SJSA1 (cell line): ENCODE results near the gene AGPAT3. TPM values are rescaled to one million over a fixed set of nuclear protein-coding genes. Genes with fewer than 3 reads are reported as not detected.
A peak's percentile ranks its signal among the peaks of the same experiment; 100 is the strongest.

ENCODE experiments used
- DNase-seq, 2 experiments: peaks; one replicate each; pipeline ENCODE4 v3.0.0-alpha.2; 2015 to 2020; ENCODE audit warnings: low spot score in 2 of 2, low read depth in 1 of 2
- H3K27ac ChIP-seq: fragments of 250-450 bp; sonication (Bioruptor Pico); 2 replicates; pipeline ENCODE4 v1.5.1; 2020; ENCODE audit warnings: mild to moderate bottlenecking, moderate library complexity
- H3K27me3 ChIP-seq: fragments of 250-450 bp; sonication (Bioruptor Pico); replicated peaks from 2 replicates; pipeline ENCODE4 v1.5.1; 2020; ENCODE audit warnings: mild to moderate bottlenecking, moderate library complexity
- H3K36me3 ChIP-seq: fragments of 250-450 bp; sonication (Bioruptor Pico); 2 replicates; pipeline ENCODE4 v1.5.1; 2020; ENCODE audit warnings: mild to moderate bottlenecking
- H3K4me1 ChIP-seq: fragments of 250-450 bp; sonication (Bioruptor Pico); replicated peaks from 2 replicates; pipeline ENCODE4 v1.6.1; 2021; ENCODE audit warnings: mild to moderate bottlenecking
- H3K4me3 ChIP-seq: fragments of 250-450 bp; sonication (Bioruptor Pico); 2 replicates; pipeline ENCODE4 v1.5.1; 2020; ENCODE audit warnings: mild to moderate bottlenecking
- H3K9me3 ChIP-seq: fragments of 250-450 bp; sonication (Bioruptor Pico); replicated peaks from 2 replicates; pipeline ENCODE4 v1.5.1; 2020; ENCODE audit warnings: mild to moderate bottlenecking
- total RNA-seq: library from RNA; depleted of rRNA; stranded (reverse); fragments of >200 nt; shearing (Covaris generic); gene quantifications from 2 replicates; pipeline ENCODE4 v1.2.3, GENCODE V29; 2014

AGPAT3 gene
- total RNA-seq, 1 experiment from 2014 or later = 66.9 TPM

DNA sequence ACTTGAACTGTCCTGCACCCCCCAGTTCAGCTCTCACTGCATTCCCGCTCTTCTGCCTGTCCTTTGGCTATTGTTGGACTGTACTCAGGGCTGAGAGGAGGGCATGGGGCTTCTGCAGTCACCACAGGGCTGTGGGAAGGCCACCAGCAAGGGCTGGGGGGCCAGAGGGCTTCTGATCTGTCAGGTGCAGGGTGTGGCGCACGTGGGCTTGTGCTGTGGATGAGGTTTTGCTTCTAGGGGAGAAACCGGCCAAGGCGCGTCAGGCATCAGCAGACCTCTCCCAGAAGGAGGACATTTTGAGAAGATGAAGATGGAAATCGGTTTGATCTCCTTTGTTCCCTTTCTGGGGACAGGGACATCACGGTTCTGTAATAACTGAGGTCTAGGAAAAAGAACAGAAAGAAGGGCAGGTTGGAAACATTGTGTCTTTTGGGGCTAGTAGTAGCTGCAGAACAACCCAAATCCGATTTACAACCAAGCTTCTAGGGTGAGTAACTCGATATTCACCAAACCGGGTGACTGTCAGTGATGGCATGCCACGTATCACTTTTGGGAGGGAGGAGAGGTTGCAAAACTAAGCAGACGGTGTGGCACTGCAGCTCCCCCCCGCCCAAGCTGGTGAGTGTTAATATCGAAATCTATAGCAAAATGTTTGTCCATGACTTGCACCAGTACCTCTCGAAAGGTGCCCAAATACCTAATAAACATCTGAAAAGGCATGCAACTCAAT is 40.9 kb downstream of the AGPAT3 start:
- H3K4me3 ChIP-seq = no peak overlapping the region
- no peaks in the 10 kb centered on the region for H3K27me3 ChIP-seq
- H3K27ac ChIP-seq = peak overlapping the region; percentile 68
- no peaks in the 10 kb centered on the region for H3K9me3 ChIP-seq
- no peak for DNase-seq
- peaks cover 42% of the 10 kb centered on the region for H3K36me3 ChIP-seq
- H3K4me1 ChIP-seq = peaks cover 40% of the 10 kb centered on the region

DNA sequence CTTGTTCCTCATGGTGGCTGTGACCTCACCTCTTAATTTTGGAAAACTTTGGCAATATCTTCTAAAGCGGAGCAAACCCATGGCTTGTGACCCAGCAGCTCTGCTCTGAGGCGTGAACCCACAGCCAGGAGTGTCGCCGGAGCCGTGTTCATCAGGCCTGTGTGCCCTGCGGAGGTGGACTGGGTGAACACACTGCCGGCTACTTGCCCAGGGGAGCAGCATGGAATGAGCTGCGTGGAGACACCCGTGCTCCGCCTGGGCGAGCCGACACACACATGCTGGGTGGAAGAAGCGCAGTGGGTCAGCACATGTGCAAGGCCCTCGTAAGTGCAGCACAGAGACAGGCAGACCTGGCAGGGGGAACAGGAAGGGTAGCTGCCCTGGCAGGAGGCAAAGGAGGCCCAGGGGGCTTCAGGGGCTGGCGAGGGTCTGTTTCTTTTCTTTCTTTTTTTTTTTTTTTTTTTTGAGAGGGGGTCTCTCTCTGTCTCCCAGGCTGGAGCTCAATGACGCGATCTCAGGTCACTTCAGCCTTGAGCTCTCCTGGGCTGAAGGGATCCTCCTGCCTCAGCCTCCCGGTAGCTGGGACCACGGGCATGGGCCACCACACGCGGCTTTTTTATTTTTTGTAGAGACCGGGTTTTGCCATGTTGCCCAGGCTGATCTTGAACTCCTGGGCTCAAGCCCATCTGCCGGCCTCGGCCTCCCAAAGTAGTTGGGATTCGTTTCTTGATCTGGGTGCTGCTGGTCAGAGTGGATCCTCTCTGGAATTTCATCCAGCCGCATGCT is 41.8 kb downstream of the AGPAT3 start:
- Histone ChIP-seq H3K36me3 (peaks cover 49% of the 10 kb centered on the region), H3K4me3 (no peak overlapping the region), H3K4me1 (peaks cover 40% of the 10 kb centered on the region), H3K27ac (no peak overlapping the region; the same call in 1 of the 2 replicates), H3K27me3 (no peaks in the 10 kb centered on the region), H3K9me3 (no peaks in the 10 kb centered on the region; the same call in none of the 2 replicates)
- no peak for DNase-seq

DNA sequence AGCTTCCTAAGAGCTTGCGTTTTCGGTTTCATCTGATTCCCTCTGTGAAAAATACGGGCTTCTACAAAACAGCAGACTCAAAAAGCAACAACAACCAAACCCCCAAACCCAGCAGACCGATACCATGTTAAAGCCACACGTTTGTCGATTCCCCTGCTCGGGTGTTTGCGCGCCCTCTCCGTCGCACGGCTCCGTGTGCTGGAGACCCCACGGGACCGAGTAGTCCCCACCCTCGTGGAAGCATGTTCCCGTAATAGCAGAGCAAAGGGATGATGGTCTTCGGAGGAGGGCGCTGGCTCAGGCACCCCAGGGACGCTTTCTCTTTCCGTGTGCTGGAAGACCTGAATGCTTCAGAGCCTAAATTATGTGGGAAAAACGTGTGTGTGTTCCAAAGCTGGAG is 42.7 kb downstream of the AGPAT3 start:
- no peaks in the 10 kb centered on the region for H3K27me3 ChIP-seq
- DNase-seq = no peak
- H3K4me3 ChIP-seq = no peak overlapping the region
- no peaks in the 10 kb centered on the region; the same call in none of the 2 replicates for H3K9me3 ChIP-seq
- H3K36me3 ChIP-seq = peaks cover 57% of the 10 kb centered on the region
- H3K27ac ChIP-seq = no peak overlapping the region
- H3K4me1 ChIP-seq = peaks cover 40% of the 10 kb centered on the region

DNA sequence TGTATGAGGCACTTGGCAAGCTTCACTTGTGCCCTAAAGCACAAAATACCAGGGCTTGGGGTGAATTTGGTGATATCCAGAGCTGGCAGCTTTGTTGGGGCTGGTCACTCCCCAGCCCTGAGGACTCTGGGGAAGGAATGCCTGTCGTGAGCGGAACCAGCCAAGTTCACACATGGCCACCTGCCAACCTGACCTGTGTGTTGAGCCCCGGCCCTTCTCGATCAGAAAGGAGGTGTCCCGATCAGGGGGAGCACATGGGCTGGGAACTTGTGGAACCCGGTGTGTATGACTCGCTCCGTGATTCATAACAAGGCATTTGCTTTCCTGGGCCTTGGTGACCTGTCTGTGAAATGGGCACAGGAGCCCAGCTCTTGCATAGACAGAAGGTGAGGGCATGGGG is 43.1 kb downstream of the AGPAT3 start:
- Histone ChIP-seq H3K4me3 (no peak overlapping the region), H3K4me1 (peaks cover 36% of the 10 kb centered on the region), H3K9me3 (no peaks in the 10 kb centered on the region; the same call in none of the 2 replicates), H3K27ac (no peak overlapping the region), H3K36me3 (peaks cover 60% of the 10 kb centered on the region), H3K27me3 (no peaks in the 10 kb centered on the region)
- no peak for DNase-seq

DNA sequence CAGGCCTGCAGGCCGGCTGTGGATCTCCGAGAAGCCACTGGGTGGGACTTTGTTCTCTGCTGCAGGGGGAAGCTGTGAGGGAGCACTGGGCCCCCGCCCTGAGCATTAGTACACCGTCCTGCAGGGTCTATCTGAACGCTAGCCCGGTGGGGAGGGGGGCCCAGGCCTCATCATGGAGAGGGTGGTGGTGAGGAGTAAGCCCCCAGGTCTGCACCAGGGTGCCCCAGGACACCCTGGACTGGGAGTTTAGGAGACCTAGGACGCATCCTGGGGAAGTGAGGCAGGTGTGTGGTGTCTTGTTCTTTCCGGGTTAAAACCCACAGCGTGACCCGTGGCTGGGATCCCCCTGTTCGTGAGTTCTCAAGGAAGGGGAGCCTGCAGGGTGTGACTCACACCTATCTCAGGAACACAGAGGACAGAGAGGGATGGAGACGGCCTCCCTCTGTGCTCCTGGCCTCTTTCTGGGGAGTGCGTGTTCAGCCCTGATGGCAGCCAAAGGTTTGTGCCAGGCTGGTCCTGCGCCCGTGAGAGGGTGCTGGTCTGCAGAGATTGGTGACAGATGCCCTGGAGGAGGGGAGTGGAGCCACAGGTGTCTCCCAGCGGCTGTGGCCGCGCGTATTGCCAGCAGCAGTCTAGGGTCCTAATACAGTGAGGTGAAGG is 44.8 kb downstream of the AGPAT3 start:
- DNase-seq = no peak
- Histone ChIP-seq H3K9me3 (no peaks in the 10 kb centered on the region; the same call in none of the 2 replicates), H3K36me3 (peaks cover 65% of the 10 kb centered on the region), H3K27me3 (no peaks in the 10 kb centered on the region), H3K27ac (no peak overlapping the region), H3K4me1 (peaks cover 19% of the 10 kb centered on the region), H3K4me3 (no peak overlapping the region)

DNA sequence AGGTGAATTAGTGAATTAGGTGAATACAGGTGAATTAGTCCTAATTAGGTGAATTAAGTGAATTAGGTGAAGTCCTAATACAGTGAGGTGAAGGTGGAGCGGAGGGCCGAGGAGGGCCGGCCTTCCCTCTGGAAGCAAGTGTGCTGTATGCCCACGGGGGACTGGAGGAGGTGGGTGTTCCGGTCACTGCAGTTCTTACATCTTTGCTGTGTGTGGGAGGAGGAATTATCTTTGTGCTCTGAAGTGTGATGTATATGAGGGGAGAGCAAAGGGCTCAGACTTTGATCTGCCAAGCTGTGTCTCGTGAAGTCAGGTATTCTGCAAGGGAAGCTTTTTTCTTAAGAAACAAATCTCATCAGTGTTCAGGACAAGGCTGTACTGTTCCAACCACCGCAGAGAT is 45.4 kb downstream of the AGPAT3 start:
- no peak for DNase-seq
- no peaks in the 10 kb centered on the region; the same call in none of the 2 replicates for H3K9me3 ChIP-seq
- peaks cover 65% of the 10 kb centered on the region for H3K36me3 ChIP-seq
- no peak overlapping the region for H3K4me3 ChIP-seq
- no peaks in the 10 kb centered on the region for H3K27me3 ChIP-seq
- H3K27ac ChIP-seq = no peak overlapping the region
- H3K4me1 ChIP-seq = peaks cover 13% of the 10 kb centered on the region

DNA sequence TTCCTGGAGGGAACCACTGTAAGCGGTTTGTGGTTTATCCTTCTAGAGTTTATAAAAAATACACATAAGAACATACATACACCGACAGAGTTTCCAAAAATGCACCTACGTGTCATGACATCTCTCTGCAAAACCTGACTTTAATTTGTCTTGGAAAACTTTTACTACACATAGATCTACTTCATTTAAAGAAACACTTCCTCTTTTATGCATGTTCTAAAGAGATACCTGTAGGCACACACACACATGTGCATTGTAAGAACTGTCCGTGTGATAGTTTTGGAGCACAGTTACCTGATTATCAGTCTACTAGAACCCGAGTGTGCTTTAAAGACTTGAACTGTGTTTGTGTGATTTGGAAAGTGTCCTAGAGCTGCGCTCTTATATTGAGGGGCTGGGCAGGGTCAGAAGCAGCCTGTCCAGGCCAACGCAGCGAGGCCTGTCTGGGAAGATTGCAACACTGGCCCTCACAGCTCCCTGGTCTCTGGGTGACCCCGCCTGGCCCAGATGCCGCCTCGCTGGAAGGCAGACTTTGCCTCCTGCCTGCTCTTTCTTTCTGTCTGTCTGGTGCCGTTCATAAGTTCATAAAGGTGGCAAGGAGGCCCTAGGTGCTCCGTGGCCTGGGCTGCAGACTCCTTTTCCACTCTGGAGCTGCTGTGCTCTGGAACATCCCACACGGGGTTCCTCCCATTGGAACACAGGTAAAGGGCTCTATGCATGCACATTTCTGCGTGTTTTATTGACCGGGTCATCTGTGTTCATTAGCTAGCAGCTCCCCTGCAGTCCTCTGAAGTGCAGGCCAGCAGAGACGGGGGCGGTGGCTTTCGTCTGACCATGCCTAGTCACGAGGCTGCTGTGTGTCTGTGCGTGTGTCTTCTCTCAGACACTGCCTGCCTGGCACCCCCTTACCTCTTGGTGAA is 46.3 kb downstream of the AGPAT3 start:
- DNase-seq = no peak
- H3K9me3 ChIP-seq = no peaks in the 10 kb centered on the region; the same call in none of the 2 replicates

DNA sequence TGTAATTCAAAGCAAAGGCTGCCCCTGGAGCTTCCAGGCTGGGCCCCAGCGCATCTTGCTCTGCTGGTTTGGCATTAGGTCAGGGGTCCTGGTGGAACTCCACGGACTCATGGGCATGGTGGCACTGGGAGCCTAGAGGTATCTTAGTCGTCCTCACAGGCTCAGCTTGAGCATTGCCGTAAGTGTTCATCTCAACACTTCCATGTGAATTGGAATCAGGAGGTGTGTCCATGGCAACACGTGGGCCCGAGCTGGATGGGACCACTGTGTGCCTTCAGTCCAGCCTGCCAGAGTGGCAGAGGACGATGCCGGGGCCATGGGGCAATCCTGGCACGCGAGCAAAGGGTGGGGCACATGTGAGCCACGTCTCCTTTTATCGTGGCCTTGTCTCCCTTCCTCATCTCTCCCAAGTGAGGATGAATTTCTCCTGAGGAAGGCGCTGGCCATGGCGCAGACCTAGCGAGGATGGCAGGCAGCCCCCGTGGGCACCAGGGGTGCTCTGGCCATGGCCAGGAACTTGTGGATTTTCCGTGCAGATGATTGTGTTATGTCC is 47.0 kb downstream of the AGPAT3 start:
- no peaks in the 10 kb centered on the region; the same call in none of the 2 replicates for H3K9me3 ChIP-seq
- no peaks in the 10 kb centered on the region for H3K27me3 ChIP-seq
- no peak overlapping the region for H3K4me3 ChIP-seq
- H3K4me1 ChIP-seq = peaks cover 13% of the 10 kb centered on the region
- DNase-seq = no peak
- H3K36me3 ChIP-seq = peaks cover 53% of the 10 kb centered on the region
- H3K27ac ChIP-seq = no peak overlapping the region

More for the DNA sequence above, 46.3 kb downstream of the AGPAT3 start:
- peaks cover 10% of the 10 kb centered on the region for H3K4me1 ChIP-seq
- no peaks in the 10 kb centered on the region for H3K27me3 ChIP-seq
- peaks cover 59% of the 10 kb centered on the region for H3K36me3 ChIP-seq
- H3K27ac ChIP-seq = no peak overlapping the region
- no peak overlapping the region for H3K4me3 ChIP-seq

DNA sequence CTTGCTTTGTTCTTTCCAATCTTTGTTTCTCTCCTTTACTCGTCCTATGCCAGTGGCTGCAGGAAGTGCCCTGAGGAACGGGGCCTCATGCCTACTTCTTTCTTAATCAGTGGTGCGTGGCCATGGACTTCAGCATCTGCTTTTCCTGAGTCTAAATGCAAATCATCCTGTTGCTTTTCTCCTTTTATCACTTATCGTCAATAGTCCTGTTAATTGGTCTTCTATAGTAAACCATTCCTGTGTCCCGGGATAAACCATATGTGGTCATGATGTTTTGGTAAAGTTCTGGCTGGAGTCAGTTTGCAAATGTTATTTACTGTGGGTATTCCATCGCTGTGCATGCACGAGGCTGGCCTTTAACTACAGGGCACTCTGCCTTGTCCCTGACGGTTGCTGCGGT is 47.5 kb downstream of the AGPAT3 start:
- Histone ChIP-seq H3K27ac (no peak overlapping the region), H3K36me3 (peaks cover 53% of the 10 kb centered on the region), H3K4me3 (no peak overlapping the region), H3K4me1 (peaks cover 18% of the 10 kb centered on the region), H3K9me3 (no peaks in the 10 kb centered on the region; the same call in none of the 2 replicates), H3K27me3 (no peaks in the 10 kb centered on the region)
- no peak for DNase-seq

DNA sequence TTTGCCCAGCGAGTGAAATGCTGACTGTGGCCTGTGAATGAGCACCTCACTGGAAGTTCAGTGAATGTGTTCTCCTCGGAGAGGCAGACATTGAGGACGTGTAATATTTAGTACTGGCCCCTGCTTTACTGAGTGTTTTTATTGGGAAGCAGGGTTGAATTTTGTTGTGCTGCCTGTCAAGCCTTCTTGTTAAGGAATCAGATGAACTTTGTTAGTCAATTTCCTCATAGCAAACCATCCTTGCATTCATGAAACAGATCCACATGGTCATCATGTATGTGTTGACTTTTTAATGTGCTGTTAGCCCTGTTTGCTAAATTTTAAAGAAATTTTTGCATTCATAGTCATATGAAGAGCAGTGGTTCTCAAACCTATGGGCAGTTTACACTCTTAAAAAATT is 47.9 kb downstream of the AGPAT3 start:
- Histone ChIP-seq H3K27ac (no peak overlapping the region), H3K4me3 (no peak overlapping the region), H3K27me3 (no peaks in the 10 kb centered on the region), H3K4me1 (peaks cover 18% of the 10 kb centered on the region), H3K36me3 (peaks cover 48% of the 10 kb centered on the region), H3K9me3 (no peaks in the 10 kb centered on the region; the same call in none of the 2 replicates)
- DNase-seq = no peak

DNA sequence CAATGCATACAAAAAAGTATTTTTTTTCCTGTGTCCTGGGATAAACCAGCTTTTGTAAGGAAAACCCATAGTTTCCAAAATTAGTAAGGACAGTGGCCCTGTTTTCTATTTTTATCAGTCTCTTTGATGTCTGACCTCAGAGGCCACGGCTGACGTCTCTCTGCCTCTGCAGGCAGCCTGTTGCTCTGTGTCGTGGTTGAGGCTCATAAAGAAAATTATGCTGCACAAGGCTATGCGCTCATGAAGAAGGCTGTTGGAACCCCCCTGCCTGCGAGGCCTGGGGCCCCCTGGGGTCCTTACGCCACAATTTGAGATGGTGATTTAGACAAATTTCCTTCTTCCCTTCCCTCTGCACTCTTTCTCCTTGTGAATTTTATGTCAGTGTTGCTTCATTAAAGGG is 48.9 kb downstream of the AGPAT3 start:
- Histone ChIP-seq H3K9me3 (no peaks in the 10 kb centered on the region; the same call in none of the 2 replicates), H3K4me1 (peaks cover 18% of the 10 kb centered on the region), H3K4me3 (no peak overlapping the region), H3K36me3 (peaks cover 40% of the 10 kb centered on the region), H3K27ac (no peak overlapping the region), H3K27me3 (no peaks in the 10 kb centered on the region)
- no peak for DNase-seq

DNA sequence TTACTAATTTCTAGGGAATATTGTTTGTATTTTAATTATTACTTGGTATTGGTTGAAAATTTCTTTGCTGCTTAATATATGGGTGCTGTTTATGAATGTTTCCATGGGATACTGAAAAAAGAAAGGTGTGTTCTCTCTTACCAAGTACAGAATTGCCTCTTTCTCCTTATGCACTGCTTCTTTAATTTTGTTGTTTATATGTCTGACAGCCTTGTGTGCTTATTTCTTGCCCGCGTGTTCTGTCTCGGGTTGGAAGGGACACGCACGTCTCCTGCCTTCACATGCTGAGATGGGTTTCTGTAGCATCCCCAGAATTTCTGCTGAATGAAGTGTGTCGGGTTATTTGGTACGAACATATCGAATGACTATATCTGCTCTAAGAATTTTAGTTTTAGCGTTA is 51.1 kb downstream of the AGPAT3 start:
- H3K4me1 ChIP-seq = peaks cover 18% of the 10 kb centered on the region
- no peak overlapping the region for H3K27ac ChIP-seq
- H3K27me3 ChIP-seq = no peaks in the 10 kb centered on the region
- no peak overlapping the region; the same call in 1 of the 2 replicates for H3K4me3 ChIP-seq
- DNase-seq = no peak
- no peaks in the 10 kb centered on the region; the same call in none of the 2 replicates for H3K9me3 ChIP-seq
- peaks cover 27% of the 10 kb centered on the region for H3K36me3 ChIP-seq
